ENCODE measurements around the gene CCDC148.

CCDC148 gene

DNA sequence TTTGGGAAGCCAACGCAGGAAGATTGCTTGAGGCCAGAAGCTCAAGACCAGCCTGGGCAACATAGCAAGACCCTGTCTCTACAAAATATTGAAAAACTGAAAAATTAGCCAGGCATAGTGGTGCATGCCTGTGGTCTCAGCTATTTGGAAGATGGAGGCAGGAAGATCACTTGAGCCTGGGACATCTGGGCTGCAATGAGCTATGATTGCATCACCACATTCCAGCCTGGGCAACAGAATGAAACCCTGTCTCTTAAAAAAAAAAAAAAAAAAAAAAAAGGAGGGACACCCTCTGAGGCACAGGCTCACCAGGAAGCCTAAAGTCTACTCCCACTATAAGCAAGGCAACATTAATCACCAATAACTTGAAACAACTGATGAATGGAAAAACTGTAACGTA, 151.1 kb downstream of the CCDC148 start:
- H3K4me2 ChIP-seq, result no peak overlapping the region
- H3K27ac ChIP-seq, result no peak overlapping the region
- H3K27me3 ChIP-seq, result no peaks in the 10 kb centered on the region
- no peaks in the 10 kb centered on the region for H4K20me1 ChIP-seq
- peaks cover 0 to 13% (median 4%) of the 10 kb centered on the region in 10 experiments; a peak in 8 of 20 replicates for H3K4me1 ChIP-seq
- peaks cover 0 to 7% (median 2%) of the 10 kb centered on the region in 11 experiments; a peak in 12 of 22 replicates for H3K9me3 ChIP-seq (replicated peaks in 1 of 11)
- no peak overlapping the region for H3K4me3 ChIP-seq
- H3K36me3 ChIP-seq, result no peaks in the 10 kb centered on the region
- no peak overlapping the region for H3K9ac ChIP-seq
- TF ChIP-seq Cebpa-rat (IDR thresholded peaks at IDR 0.05), result 0 out of 22 replicates have a peak, but pooled peaks of 2 of the 11 experiments have one; percentile 8 to 36

- H4K20me1 ChIP-seq, result no peaks in the 10 kb centered on the region
- no peak for TF ChIP-seq Cebpa-rat (IDR thresholded peaks at IDR 0.05)
- peaks cover 0 to 15% (median 0%) of the 10 kb centered on the region in 11 experiments; a peak in 6 of 22 replicates for H3K9me3 ChIP-seq (replicated peaks in 1 of 11)
- H3K4me2 ChIP-seq, result no peak overlapping the region
- H3K9ac ChIP-seq, result no peak overlapping the region
- H3K27me3 ChIP-seq, result no peaks in the 10 kb centered on the region
- H3K4me1 ChIP-seq, result peaks cover 0 to 23% (median 4%) of the 10 kb centered on the region in 10 experiments; a peak in 8 of 20 replicates
- H3K27ac ChIP-seq, result no peak overlapping the region
- no peak overlapping the region for H3K4me3 ChIP-seq
- H3K36me3 ChIP-seq, result no peaks in the 10 kb centered on the region
Measured at GRCh38 chr2:158300394-158300793, 156.2 kb downstream of the CCDC148 start.

DNA sequence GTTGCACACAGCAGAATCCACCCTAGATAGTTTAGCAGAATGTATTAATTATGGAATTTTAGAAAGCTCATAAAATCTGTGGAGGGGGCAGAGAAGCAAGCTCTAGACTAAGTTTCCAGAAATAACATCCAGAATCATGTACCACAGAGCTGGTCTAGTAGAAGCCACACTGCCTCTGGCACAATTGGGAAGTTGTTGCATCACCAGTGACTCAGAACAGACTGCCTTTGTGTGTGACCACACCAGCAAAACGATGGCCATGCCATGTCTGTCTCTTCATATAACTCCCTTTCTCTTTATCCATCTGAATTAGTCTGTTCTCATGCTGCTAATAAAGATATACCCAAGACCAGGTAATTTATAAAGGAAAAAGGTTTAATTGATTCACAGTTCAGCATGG, 158.9 kb downstream of the CCDC148 start:
- peaks cover 0 to 15% (median 0%) of the 10 kb centered on the region in 11 experiments; a peak in 6 of 22 replicates for H3K9me3 ChIP-seq (replicated peaks in 1 of 11)
- H3K27me3 ChIP-seq, result no peaks in the 10 kb centered on the region
- peaks cover 0 to 23% (median 4%) of the 10 kb centered on the region in 10 experiments; a peak in 8 of 20 replicates for H3K4me1 ChIP-seq
- no peak overlapping the region for H3K9ac ChIP-seq
- no peak overlapping the region for H3K4me2 ChIP-seq
- no peaks in the 10 kb centered on the region for H4K20me1 ChIP-seq
- H3K36me3 ChIP-seq, result no peaks in the 10 kb centered on the region
- no peak for TF ChIP-seq Cebpa-rat (IDR thresholded peaks at IDR 0.05)
- no peak overlapping the region for H3K4me3 ChIP-seq
- no peak overlapping the region for H3K27ac ChIP-seq

GRCh38 chr2:158297120-158297519, 159.4 kb downstream of the CCDC148 start:
- H3K4me2 ChIP-seq, result no peak overlapping the region
- H3K9me3 ChIP-seq (replicated peaks in 1 of 11), result peaks cover 0 to 15% (median 0%) of the 10 kb centered on the region in 11 experiments; a peak in 6 of 22 replicates
- H3K36me3 ChIP-seq, result no peaks in the 10 kb centered on the region
- no peak for TF ChIP-seq Cebpa-rat (IDR thresholded peaks at IDR 0.05)
- no peak overlapping the region for H3K4me3 ChIP-seq
- H3K27me3 ChIP-seq, result no peaks in the 10 kb centered on the region
- H4K20me1 ChIP-seq, result no peaks in the 10 kb centered on the region
- no peak overlapping the region for H3K9ac ChIP-seq
- H3K27ac ChIP-seq, result no peak overlapping the region
- peaks cover 0 to 22% (median 4%) of the 10 kb centered on the region in 10 experiments; a peak in 8 of 20 replicates for H3K4me1 ChIP-seq

- Histone ChIP-seq H3K4me3 (no peak overlapping the region), H3K4me1 (peaks cover 0 to 12% (median 0%) of the 10 kb centered on the region in 10 experiments; a peak in 2 of 20 replicates), H4K20me1 (no peaks in the 10 kb centered on the region), H3K27ac (no peak overlapping the region), H3K36me3 (no peaks in the 10 kb centered on the region), H3K9ac (no peak overlapping the region), H3K4me2 (no peak overlapping the region), H3K27me3 (no peaks in the 10 kb centered on the region), H3K9me3 (replicated peaks in 1 of 11) (peaks cover 0 to 9% (median 0%) of the 10 kb centered on the region in 11 experiments; a peak in 6 of 22 replicates)
- no peak for TF ChIP-seq Cebpa-rat (IDR thresholded peaks at IDR 0.05)
Measured at GRCh38 chr2:158293722-158294121, 162.8 kb downstream of the CCDC148 start.

DNA sequence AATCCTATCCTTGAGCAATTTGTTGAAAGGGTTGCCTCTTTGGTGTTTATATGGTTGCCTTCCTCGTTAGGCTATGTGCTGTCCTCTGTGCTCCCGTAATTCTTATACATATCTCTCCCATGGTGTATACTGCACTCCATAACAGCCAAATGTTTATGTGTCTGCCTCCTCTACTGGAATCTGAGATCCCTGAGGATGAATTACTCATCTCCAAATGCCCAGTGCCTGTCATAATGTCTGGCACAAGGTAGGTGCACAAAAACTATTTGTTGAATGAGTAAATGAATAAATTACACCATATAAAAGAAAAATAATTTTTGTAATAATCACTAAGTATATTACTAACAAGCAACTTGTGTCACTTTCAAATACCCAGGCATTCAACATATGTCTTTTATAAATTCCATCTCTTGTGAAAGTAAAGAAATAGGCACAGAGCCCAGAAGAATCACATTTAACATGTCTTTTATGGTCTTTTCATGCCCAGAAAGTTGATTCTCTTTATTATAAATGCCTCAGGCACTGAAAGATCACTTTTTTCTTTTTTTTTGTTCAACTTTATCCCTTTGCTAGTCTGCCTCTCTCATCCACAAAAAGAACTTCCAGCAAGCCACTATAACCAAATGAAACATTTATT, 164.9 kb downstream of the CCDC148 start:
- no peak for TF ChIP-seq Cebpa-rat (IDR thresholded peaks at IDR 0.05)
- H3K27ac ChIP-seq, result no peak overlapping the region

GRCh38 chr2:158290225-158290624, 166.3 kb downstream of the CCDC148 start:
- H4K20me1 ChIP-seq, result no peaks in the 10 kb centered on the region
- peaks cover 6 to 18% (median 15%) of the 10 kb centered on the region in 11 experiments; a peak in 19 of 22 replicates for H3K9me3 ChIP-seq (replicated peaks in 1 of 11)
- no peak overlapping the region for H3K4me3 ChIP-seq
- H3K4me1 ChIP-seq, result no peaks in the 10 kb centered on the region
- no peak overlapping the region for H3K9ac ChIP-seq
- TF ChIP-seq Cebpa-rat (IDR thresholded peaks at IDR 0.05), result no peak
- H3K27ac ChIP-seq, result no peak overlapping the region
- no peaks in the 10 kb centered on the region for H3K36me3 ChIP-seq
- no peaks in the 10 kb centered on the region for H3K27me3 ChIP-seq
- no peak overlapping the region for H3K4me2 ChIP-seq

More for the DNA sequence above, 164.9 kb downstream of the CCDC148 start:
- peaks cover 6 to 15% (median 13%) of the 10 kb centered on the region in 11 experiments; a peak in 19 of 22 replicates for H3K9me3 ChIP-seq (replicated peaks in 1 of 11)
- H3K27me3 ChIP-seq, result no peaks in the 10 kb centered on the region
- H3K4me1 ChIP-seq, result no peaks in the 10 kb centered on the region
- no peak overlapping the region for H3K9ac ChIP-seq
- no peaks in the 10 kb centered on the region for H3K36me3 ChIP-seq
- H3K4me3 ChIP-seq, result no peak overlapping the region
- H4K20me1 ChIP-seq, result no peaks in the 10 kb centered on the region
- no peak overlapping the region for H3K4me2 ChIP-seq

DNA sequence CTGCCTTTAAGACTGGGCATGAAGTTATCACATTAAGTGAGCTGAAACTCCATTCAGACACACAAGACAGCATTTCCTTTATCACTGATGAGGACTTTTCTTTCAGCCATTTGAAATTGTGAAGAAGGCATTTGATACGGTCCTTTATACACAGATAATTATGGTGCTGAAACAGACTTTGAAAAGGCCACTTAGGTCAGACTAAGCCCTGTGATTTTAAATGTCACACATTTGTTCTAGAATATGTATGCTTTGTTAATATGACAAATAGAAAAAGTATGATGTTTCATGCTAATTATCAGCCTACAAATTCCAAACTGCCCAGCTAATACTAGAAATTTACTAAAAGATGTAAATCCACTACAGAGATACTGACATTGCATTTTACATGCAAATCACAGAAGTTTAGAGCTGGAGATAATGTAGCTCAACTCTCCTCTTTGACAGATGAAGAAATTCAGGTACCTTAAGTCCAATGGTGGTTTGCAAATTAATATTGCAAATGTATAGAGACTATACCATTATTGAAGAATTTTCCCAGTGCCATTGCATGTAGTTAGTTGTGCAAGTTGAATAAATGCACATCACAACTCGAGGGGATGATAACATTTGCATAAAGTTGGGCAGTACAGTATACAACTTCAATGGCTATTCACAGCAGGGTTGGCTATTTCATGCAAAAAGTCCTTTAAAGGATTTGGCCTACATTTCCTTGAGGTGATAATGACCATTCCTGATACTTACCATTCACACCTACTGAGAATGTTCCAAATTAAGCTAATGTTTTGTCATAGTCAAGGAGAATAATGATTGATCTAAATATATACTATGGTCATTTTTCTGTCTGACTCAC, 179.7 kb downstream of the CCDC148 start:
- no peak for TF ChIP-seq Cebpa-rat (IDR thresholded peaks at IDR 0.05)
- H3K9ac ChIP-seq, result no peak overlapping the region
- H4K20me1 ChIP-seq, result no peaks in the 10 kb centered on the region

GRCh38 chr2:158273791-158274190, 182.8 kb downstream of the CCDC148 start:
- H3K9ac ChIP-seq, result no peak overlapping the region
- no peaks in the 10 kb centered on the region for H3K36me3 ChIP-seq
- H3K4me2 ChIP-seq, result no peak overlapping the region
- no peaks in the 10 kb centered on the region for H4K20me1 ChIP-seq
- TF ChIP-seq Cebpa-rat (IDR thresholded peaks at IDR 0.05), result no peak
- no peaks in the 10 kb centered on the region for H3K27me3 ChIP-seq
- H3K4me1 ChIP-seq, result no peaks in the 10 kb centered on the region
- no peak overlapping the region for H3K4me3 ChIP-seq
- no peaks in the 10 kb centered on the region for H3K9me3 ChIP-seq (replicated peaks in 1 of 11)
- H3K27ac ChIP-seq, result no peak overlapping the region

More for the DNA sequence above, 179.7 kb downstream of the CCDC148 start:
- H3K4me2 ChIP-seq, result no peak overlapping the region
- no peaks in the 10 kb centered on the region for H3K36me3 ChIP-seq
- no peaks in the 10 kb centered on the region for H3K27me3 ChIP-seq
- H3K9me3 ChIP-seq (replicated peaks in 1 of 11), result no peaks in the 10 kb centered on the region
- no peak overlapping the region for H3K4me3 ChIP-seq
- H3K4me1 ChIP-seq, result no peaks in the 10 kb centered on the region
- H3K27ac ChIP-seq, result no peak overlapping the region

Measured in BLaER1 treated with 17β-estradiol and CSF1 and Interleukin-3, amounts not matched to agents 10 nM and 100 nM (cell line).